ENCODE measurements around the gene RNLS.

RNLS gene

GRCh38 chr10:88497913-88498312 lies 85.2 kb downstream of the RNLS start:
- no peak for TF ChIP-seq POLR2AphosphoS5 (IDR thresholded peaks at IDR 0.05; ENCODE audit: low read depth, low read length)
- TF ChIP-seq FOXP2 (optimal IDR thresholded peaks at IDR 0.05; ENCODE audit: borderline replicate concordance, extremely low read depth, extremely low read length, insufficient read depth): no peak
- TF ChIP-seq SIN3A (IDR thresholded peaks at IDR 0.05; ENCODE audit: borderline replicate concordance, insufficient read depth, low read length): no peak
- no peak for TF ChIP-seq TAF1 (IDR thresholded peaks at IDR 0.05; ENCODE audit: borderline replicate concordance, insufficient read depth, low read length)

- TF ChIP-seq TAF1 (IDR thresholded peaks at IDR 0.05; ENCODE audit: borderline replicate concordance, insufficient read depth, low read length) (no peak), POLR2AphosphoS5 (IDR thresholded peaks at IDR 0.05; ENCODE audit: low read depth, low read length) (no peak), SIN3A (IDR thresholded peaks at IDR 0.05; ENCODE audit: borderline replicate concordance, insufficient read depth, low read length) (no peak), REST (IDR thresholded peaks at IDR 0.05; ENCODE audit: insufficient read depth in 1 of 2, low read depth in 2 of 2, low read length in 2 of 2) (no peak), FOXP2 (optimal IDR thresholded peaks at IDR 0.05; ENCODE audit: borderline replicate concordance, extremely low read depth, extremely low read length, insufficient read depth) (no peak)
These were observed 88.6 kb downstream of the RNLS start for GRCh38 chr10:88494537-88494936.

- TF ChIP-seq TAF1 (IDR thresholded peaks at IDR 0.05; ENCODE audit: borderline replicate concordance, insufficient read depth, low read length) (no peak), FOXP2 (optimal IDR thresholded peaks at IDR 0.05; ENCODE audit: borderline replicate concordance, extremely low read depth, extremely low read length, insufficient read depth) (no peak), POLR2AphosphoS5 (IDR thresholded peaks at IDR 0.05; ENCODE audit: low read depth, low read length) (no peak), REST (IDR thresholded peaks at IDR 0.05; ENCODE audit: insufficient read depth in 1 of 2, low read depth in 2 of 2, low read length in 2 of 2) (no peak), SIN3A (IDR thresholded peaks at IDR 0.05; ENCODE audit: borderline replicate concordance, insufficient read depth, low read length) (no peak)
These were observed 89.2 kb downstream of the RNLS start for GRCh38 chr10:88493691-88494483.

- TF ChIP-seq REST (IDR thresholded peaks at IDR 0.05; ENCODE audit: insufficient read depth in 1 of 2, low read depth in 2 of 2, low read length in 2 of 2) (no peak), FOXP2 (optimal IDR thresholded peaks at IDR 0.05; ENCODE audit: borderline replicate concordance, extremely low read depth, extremely low read length, insufficient read depth) (no peak), SIN3A (IDR thresholded peaks at IDR 0.05; ENCODE audit: borderline replicate concordance, insufficient read depth, low read length) (no peak), POLR2AphosphoS5 (IDR thresholded peaks at IDR 0.05; ENCODE audit: low read depth, low read length) (no peak), TAF1 (IDR thresholded peaks at IDR 0.05; ENCODE audit: borderline replicate concordance, insufficient read depth, low read length) (no peak)
These were observed 91.8 kb downstream of the RNLS start for GRCh38 chr10:88491314-88491713.

GRCh38 chr10:88490231-88490980 lies 92.7 kb downstream of the RNLS start:
- TF ChIP-seq REST (IDR thresholded peaks at IDR 0.05; ENCODE audit: insufficient read depth in 1 of 2, low read depth in 2 of 2, low read length in 2 of 2) (no peak), SIN3A (IDR thresholded peaks at IDR 0.05; ENCODE audit: borderline replicate concordance, insufficient read depth, low read length) (no peak), TAF1 (IDR thresholded peaks at IDR 0.05; ENCODE audit: borderline replicate concordance, insufficient read depth, low read length) (no peak), FOXP2 (optimal IDR thresholded peaks at IDR 0.05; ENCODE audit: borderline replicate concordance, extremely low read depth, extremely low read length, insufficient read depth) (no peak)

Measured in PFSK-1 (cell line).